Uterus (tissue), 2 donors: ENCODE results near the gene PHF2.

Experiments
- CTCF ChIP-seq, 4 experiments: fragments of 200-600 bp in 2 of 4; fragments of 450-650 bp in 2 of 4; sonication (generic) in 2 of 4; IDR thresholded peaks; one replicate each; pipeline ENCODE4 v1.5.1; 2016 to 2019; ENCODE audit warnings: antibody characterized with exemption in 4 of 4, mild to moderate bottlenecking in 2 of 4, moderate library complexity in 1 of 4
- POLR2A ChIP-seq, 2 donors: fragments of 450-650 bp; IDR thresholded peaks; one replicate each; pipeline ENCODE4 v1.6.1; 2016; ENCODE audit warnings: antibody characterized with exemption in 2 of 2, mild to moderate bottlenecking in 1 of 2, moderate library complexity in 1 of 2

- no peak for TF ChIP-seq CTCF (IDR thresholded peaks at IDR 0.05)
- no peak for TF ChIP-seq POLR2A (IDR thresholded peaks at IDR 0.05)
Observed at GRCh38 chr9:93573516-93573828, 2.9 kb upstream of the PHF2 start.
